Ascending aorta (tissue), 2 donors: Measurements from ENCODE around the gene DDIT4. TPM values are rescaled to one million over a fixed set of nuclear protein-coding genes. Genes with fewer than 3 reads are reported as not detected.

Source experiments
- DNase-seq, 2 donors: peaks; one replicate each; pipeline ENCODE4 v3.0.0-alpha.2; 2019; ENCODE audit warnings: low spot score in 2 of 2
- H3K27ac ChIP-seq, 2 donors: fragments of 200-600 bp; sonication (generic); one replicate each; pipeline ENCODE4 v1.5.1; 2016 to 2017; ENCODE audit warnings: mild to moderate bottlenecking in 1 of 2
- H3K27me3 ChIP-seq: fragments of 200-600 bp; sonication (generic); one replicate; pipeline ENCODE4 v1.5.1; 2017
- H3K36me3 ChIP-seq, 2 donors: fragments of 200-600 bp; sonication (generic); one replicate each; pipeline ENCODE4 v1.5.1; 2016
- H3K4me1 ChIP-seq, 2 donors: fragments of 200-600 bp; sonication (generic); one replicate each; pipeline ENCODE4 v1.5.1; 2016 to 2017; ENCODE audit warnings: mild to moderate bottlenecking in 1 of 2
- H3K4me3 ChIP-seq, 2 donors: fragments of 200-600 bp; sonication (generic); one replicate each; pipeline ENCODE4 v1.5.1; 2016 to 2017; ENCODE audit warnings: mild to moderate bottlenecking in 1 of 2
- H3K9me3 ChIP-seq, 2 donors: fragments of 200-600 bp; sonication (generic); one replicate each; pipeline ENCODE4 v1.5.1; 2016
- CTCF ChIP-seq, 3 experiments: fragments of 200-600 bp in 2 of 3; fragments of 450-650 bp in 1 of 3; sonication (generic) in 2 of 3; IDR thresholded peaks; one replicate each; pipeline ENCODE4 v1.5.1; 2016 to 2019; ENCODE audit warnings: antibody characterized with exemption in 3 of 3, mild to moderate bottlenecking in 1 of 3, moderate library complexity in 1 of 3
- intact Hi-C: fragments of 100-400 bp; cut with DNase I; formaldehyde crosslinking; loops from one replicate; pipeline ENCODE4 v1.15.1; 2023
- total RNA-seq: library from RNA; depleted of rRNA; stranded (reverse); fragments of >200 nt; gene quantifications from one replicate; pipeline ENCODE4 v1.1.0, GENCODE V29; 2016

Gene DDIT4
- total RNA-seq, 1 donor from 2014 or later: 394 TPM

GRCh38 chr10:72258617-72259016 is 15.1 kb upstream of the DDIT4 start:
- DNase-seq: no peak
- no peaks in the 10 kb centered on the region for H3K36me3 ChIP-seq
- TF ChIP-seq CTCF (IDR thresholded peaks at IDR 0.05): no peak
- no peak overlapping the region for H3K4me3 ChIP-seq
- H3K9me3 ChIP-seq: no peaks in the 10 kb centered on the region
- H3K4me1 ChIP-seq: peaks cover 45 to 63% of the 10 kb centered on the region in 2 donors
- H3K27ac ChIP-seq: peak overlapping the region; percentile 80 to 91
- intact Hi-C loops: no loop called here
- no peaks in the 10 kb centered on the region for H3K27me3 ChIP-seq

DNA sequence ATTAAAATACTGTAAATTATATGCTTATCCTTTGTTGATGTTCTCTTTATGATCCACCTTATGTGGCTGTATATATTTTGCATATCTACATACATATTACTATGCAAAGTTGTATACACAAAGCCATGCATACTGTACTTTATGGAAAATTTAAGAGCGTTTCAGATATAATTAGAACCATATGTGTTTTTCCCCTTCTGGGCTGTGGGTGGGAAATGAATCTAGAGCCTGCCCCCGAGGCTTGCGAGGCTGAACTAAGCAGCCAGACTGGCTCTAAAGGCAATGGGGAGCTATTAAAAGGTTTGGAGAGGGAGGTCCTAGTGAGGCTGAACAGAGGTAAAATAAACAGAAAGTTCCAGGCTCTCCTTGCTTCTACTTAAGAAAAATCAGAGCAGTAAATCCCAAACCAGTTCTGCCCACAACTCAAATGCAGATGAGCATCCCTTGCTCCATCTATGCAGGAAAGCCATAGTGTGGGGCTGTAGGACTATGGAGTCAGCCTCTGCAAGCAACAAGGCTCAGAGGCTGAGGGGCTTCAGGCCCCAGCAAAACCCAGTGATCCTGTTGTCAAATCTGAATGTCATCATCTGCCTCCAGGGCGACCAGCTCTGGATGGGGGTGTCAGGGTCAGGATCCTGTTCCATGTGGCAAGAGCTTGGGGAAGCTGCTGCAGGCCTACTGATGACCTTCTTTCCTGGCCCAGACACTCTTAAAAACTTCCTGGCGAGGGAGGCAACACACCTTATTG is 14.1 kb upstream of the DDIT4 start:
- intact Hi-C loops: loop anchor here (1.0 kb wide), 1 partner anchor 13 kb away; no protein-coding TSS in a partner anchor
- H3K36me3 ChIP-seq: no peaks in the 10 kb centered on the region
- H3K27ac ChIP-seq: peak overlapping the region; percentile 80 to 91
- peaks cover 36 to 53% of the 10 kb centered on the region in 2 donors for H3K4me1 ChIP-seq
- H3K9me3 ChIP-seq: no peaks in the 10 kb centered on the region
- no peaks in the 10 kb centered on the region for H3K27me3 ChIP-seq
- no peak for DNase-seq
- TF ChIP-seq CTCF (IDR thresholded peaks at IDR 0.05): no peak
- no peak overlapping the region for H3K4me3 ChIP-seq

DNA sequence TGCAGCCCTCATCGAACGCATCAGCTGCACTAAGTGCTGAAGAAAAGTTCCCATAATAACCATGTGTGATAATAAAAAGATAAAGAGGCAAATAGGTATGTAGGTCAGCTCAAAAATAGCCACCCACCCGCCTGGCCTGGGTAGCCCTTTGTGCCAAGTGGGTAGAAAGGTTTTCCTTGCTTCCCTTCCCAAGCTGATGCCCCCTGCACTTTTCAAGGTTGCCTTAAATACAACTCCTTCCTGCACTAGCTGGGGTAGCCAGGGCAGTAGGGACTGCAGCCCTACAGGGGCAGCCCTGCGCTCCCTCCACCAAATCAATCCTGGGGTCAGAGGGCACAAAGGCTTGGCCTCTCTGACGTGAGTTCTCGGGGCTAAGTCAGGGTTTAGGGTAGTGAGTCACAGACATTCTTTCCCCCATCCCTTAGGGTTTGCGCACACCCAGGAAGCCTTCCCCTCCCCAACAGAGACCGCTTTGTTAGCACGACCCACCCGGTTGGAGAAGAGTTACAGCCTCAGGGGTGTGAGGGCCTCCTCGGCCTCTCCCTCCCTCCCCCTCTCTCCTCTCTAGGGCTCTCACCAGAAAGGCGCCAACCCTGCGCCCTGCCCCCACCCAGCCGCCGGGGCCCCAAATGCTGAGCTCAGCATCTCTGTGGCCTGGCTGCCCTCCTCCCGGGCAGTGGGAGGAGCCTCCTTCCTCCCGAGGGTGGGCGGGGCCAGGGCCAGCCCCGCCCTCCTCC is 13.3 kb upstream of the DDIT4 start:
- Histone ChIP-seq H3K36me3 (no peaks in the 10 kb centered on the region), H3K4me3 (peak overlapping the region; percentile 48 to 74), H3K27me3 (no peaks in the 10 kb centered on the region), H3K9me3 (no peaks in the 10 kb centered on the region), H3K27ac (peak overlapping the region; percentile 80 to 91), H3K4me1 (peaks cover 31 to 45% of the 10 kb centered on the region in 2 donors)
- intact Hi-C loops: loop anchor here (1.0 kb wide), 1 partner anchor 12 kb away; no protein-coding TSS in a partner anchor
- peak; percentile 58 to 89 for DNase-seq
- no peak for TF ChIP-seq CTCF (IDR thresholded peaks at IDR 0.05)

- intact Hi-C loops: loop anchor here (1.0 kb wide), 1 partner anchor 11 kb away; no protein-coding TSS in a partner anchor
- Histone ChIP-seq H3K4me3 (peak overlapping the region; percentile 48 to 74), H3K9me3 (no peaks in the 10 kb centered on the region), H3K36me3 (no peaks in the 10 kb centered on the region), H3K27ac (peak overlapping the region; percentile 80 to 91), H3K27me3 (no peaks in the 10 kb centered on the region), H3K4me1 (peaks cover 26 to 40% of the 10 kb centered on the region in 2 donors)
- no peak for TF ChIP-seq CTCF (IDR thresholded peaks at IDR 0.05)
- no peak for DNase-seq
Observed at GRCh38 chr10:72260976-72261783, 12.5 kb upstream of the DDIT4 start.

DNA sequence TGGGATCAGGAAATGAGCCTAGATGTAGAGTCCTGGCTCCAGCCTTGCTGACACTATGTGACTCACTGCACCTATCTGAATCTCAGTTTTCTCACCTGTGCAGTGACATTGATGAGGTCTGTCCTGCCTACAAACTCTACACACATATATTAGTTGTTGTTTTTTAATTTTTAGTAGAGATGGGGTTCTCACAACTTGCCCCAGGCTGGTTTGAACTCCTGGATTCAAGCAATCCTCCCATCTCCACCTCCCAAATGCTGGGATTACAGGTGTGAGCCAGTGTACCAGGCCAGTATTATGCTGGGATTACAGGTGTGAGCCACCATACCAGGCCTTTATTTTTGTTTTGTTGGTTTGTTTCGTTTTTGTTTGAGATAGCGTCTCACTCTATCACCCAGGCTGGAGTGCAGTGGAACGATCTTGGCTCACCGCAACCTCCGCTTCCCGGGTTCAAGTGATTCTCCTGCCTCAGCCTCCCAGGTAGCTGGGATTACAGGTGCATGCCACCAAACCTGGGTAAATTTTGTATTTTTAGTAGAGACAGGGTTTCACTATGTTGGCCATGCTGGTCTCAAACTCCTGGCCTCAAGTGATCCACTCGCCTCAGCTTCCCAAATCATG is 11.8 kb upstream of the DDIT4 start:
- Histone ChIP-seq H3K27me3 (no peaks in the 10 kb centered on the region), H3K36me3 (no peaks in the 10 kb centered on the region), H3K4me1 (peaks cover 23 to 34% of the 10 kb centered on the region in 2 donors), H3K9me3 (no peaks in the 10 kb centered on the region), H3K4me3 (peak overlapping the region in 1 of 2 donors; percentile 48), H3K27ac (peak overlapping the region; percentile 80 to 91)
- no peak for TF ChIP-seq CTCF (IDR thresholded peaks at IDR 0.05)
- intact Hi-C loops: no loop called here
- DNase-seq: no peak
